HG03066 (cell line): Measurements from ENCODE around the gene VSIG10.
"Not testable (repeated sequence)": the region's sequence is repeated elsewhere in the genome, so short reads cannot be mapped to it uniquely, and the experiment has no call there.

Source experiments
- ATAC-seq: cut with Tn5 transposase; IDR thresholded peaks from one replicate; pipeline ENCODE4 v1.9.1; 2021; ENCODE audit warnings: low read depth; ENCODE audit not compliant: unreplicated experiment

Gene VSIG10

GRCh38 chr12:118035190-118036041 is 68.4 kb downstream of the VSIG10 start:
- peak; percentile 90 for ATAC-seq

- no peak for ATAC-seq
Observed at GRCh38 chr12:118034429-118035189, 69.2 kb downstream of the VSIG10 start.

GRCh38 chr12:118033902-118034301 is 69.9 kb downstream of the VSIG10 start:
- ATAC-seq = no peak

GRCh38 chr12:118033323-118033722 is 70.5 kb downstream of the VSIG10 start:
- ATAC-seq = no peak

- ATAC-seq = no peak
Observed at GRCh38 chr12:118032188-118032587, 71.6 kb downstream of the VSIG10 start.

- ATAC-seq = no peak
Observed at GRCh38 chr12:118029166-118029565, 74.6 kb downstream of the VSIG10 start.

GRCh38 chr12:118025168-118025567 is 78.6 kb downstream of the VSIG10 start:
- no peak for ATAC-seq

- no peak for ATAC-seq
Observed at GRCh38 chr12:118023301-118023860, 80.4 kb downstream of the VSIG10 start.

- no peak for ATAC-seq
Observed at GRCh38 chr12:118022728-118023109, 81.1 kb downstream of the VSIG10 start.

GRCh38 chr12:118022097-118022727 is 81.6 kb downstream of the VSIG10 start:
- ATAC-seq = not testable (repeated sequence)

- ATAC-seq = no peak
Observed at GRCh38 chr12:118020036-118020435, 83.8 kb downstream of the VSIG10 start.

- no peak for ATAC-seq
Observed at GRCh38 chr12:118017926-118018325, 85.9 kb downstream of the VSIG10 start.

- ATAC-seq = peak; percentile 98
Observed at GRCh38 chr12:118016424-118017264, 87.2 kb downstream of the VSIG10 start, which contains the start of gene RFC5. Gene RFC5 (plus strand): TSS chr12:118016703. CDS start chr12:118016828, 125 bp downstream.

GRCh38 chr12:118015944-118016343 is 87.9 kb downstream of the VSIG10 start:
- ATAC-seq = no peak

- no peak for ATAC-seq
Observed at GRCh38 chr12:118015306-118015705, 88.5 kb downstream of the VSIG10 start.
